ENCODE measurements around the gene SLC9C2.

SLC9C2 gene

GRCh38 chr1:173481195-173481772 is 121.6 kb downstream of the SLC9C2 start:
- ATAC-seq, result no peak

GRCh38 chr1:173479649-173480048 is 123.2 kb downstream of the SLC9C2 start:
- TF ChIP-seq ZNF565 (CRISPR knock-in tag; conservative IDR thresholded peaks at IDR 0.05; ENCODE audit: low read depth) (no peak), RARB (CRISPR knock-in tag; IDR thresholded peaks at IDR 0.05) (no peak), ZFP30 (CRISPR knock-in tag; IDR thresholded peaks at IDR 0.05) (no peak), POU6F1 (CRISPR knock-in tag; IDR thresholded peaks at IDR 0.05; ENCODE audit: borderline replicate concordance, low read depth) (no peak)
- ATAC-seq, result no peak

More at GRCh38 chr1:173481195-173481772, 121.6 kb downstream of the SLC9C2 start:
- no peak for TF ChIP-seq ISL1 (CRISPR knock-in tag; IDR thresholded peaks at IDR 0.05)
- TF ChIP-seq ZNF565 (CRISPR knock-in tag; conservative IDR thresholded peaks at IDR 0.05; ENCODE audit: low read depth), result no peak
- no peak for TF ChIP-seq PATZ1 (CRISPR knock-in tag; IDR thresholded peaks at IDR 0.05; ENCODE audit: borderline replicate concordance)
- TF ChIP-seq CSRNP3 (CRISPR knock-in tag; IDR thresholded peaks at IDR 0.05), result no peak
- no peak for TF ChIP-seq CREB5 (CRISPR knock-in tag; IDR thresholded peaks at IDR 0.05; ENCODE audit: low read depth)
- no peak for TF ChIP-seq ARNTL (CRISPR knock-in tag; IDR thresholded peaks at IDR 0.05; ENCODE audit: borderline replicate concordance, low read depth)
- no peak for TF ChIP-seq ESRRG (CRISPR knock-in tag; IDR thresholded peaks at IDR 0.05)
- TF ChIP-seq TSHZ2 (CRISPR knock-in tag; IDR thresholded peaks at IDR 0.05), result no peak
- TF ChIP-seq TOX (CRISPR knock-in tag; IDR thresholded peaks at IDR 0.05; ENCODE audit: borderline replicate concordance), result no peak
- TF ChIP-seq TCF4 (CRISPR knock-in tag; IDR thresholded peaks at IDR 0.05; ENCODE audit: borderline replicate concordance), result no peak
- no peak for TF ChIP-seq PPARA (CRISPR knock-in tag; IDR thresholded peaks at IDR 0.05; ENCODE audit: borderline replicate concordance)
- no peak for TF ChIP-seq ZFP30 (CRISPR knock-in tag; IDR thresholded peaks at IDR 0.05)
- TF ChIP-seq CSDC2 (CRISPR knock-in tag; IDR thresholded peaks at IDR 0.05), result no peak
- TF ChIP-seq RARB (CRISPR knock-in tag; IDR thresholded peaks at IDR 0.05), result no peak
- no peak for TF ChIP-seq SNAI2 (CRISPR knock-in tag; IDR thresholded peaks at IDR 0.05)
- TF ChIP-seq ZNF8 (CRISPR knock-in tag; IDR thresholded peaks at IDR 0.05), result no peak
- no peak for TF ChIP-seq ZFP3 (CRISPR knock-in tag; IDR thresholded peaks at IDR 0.05)

GRCh38 chr1:173478094-173478674 is 124.7 kb downstream of the SLC9C2 start:
- TF ChIP-seq GLIS3 (CRISPR knock-in tag; IDR thresholded peaks at IDR 0.05), result no peak
- no peak for TF ChIP-seq ISL1 (CRISPR knock-in tag; IDR thresholded peaks at IDR 0.05)
- no peak for TF ChIP-seq TCF4 (CRISPR knock-in tag; IDR thresholded peaks at IDR 0.05; ENCODE audit: borderline replicate concordance)
- no peak for TF ChIP-seq ZNF8 (CRISPR knock-in tag; IDR thresholded peaks at IDR 0.05)
- no peak for TF ChIP-seq BACH2 (CRISPR knock-in tag; IDR thresholded peaks at IDR 0.05; ENCODE audit: borderline replicate concordance)
- no peak for TF ChIP-seq CSDC2 (CRISPR knock-in tag; IDR thresholded peaks at IDR 0.05)
- TF ChIP-seq ZFP30 (CRISPR knock-in tag; IDR thresholded peaks at IDR 0.05), result no peak
- no peak for TF ChIP-seq TOX (CRISPR knock-in tag; IDR thresholded peaks at IDR 0.05; ENCODE audit: borderline replicate concordance)
- TF ChIP-seq ZNF565 (CRISPR knock-in tag; conservative IDR thresholded peaks at IDR 0.05; ENCODE audit: low read depth), result no peak
- no peak for TF ChIP-seq ZC3H10 (CRISPR knock-in tag; IDR thresholded peaks at IDR 0.05)
- ATAC-seq, result peak; percentile 24
